ENCODE measurements around the gene NFATC2.

DNA sequence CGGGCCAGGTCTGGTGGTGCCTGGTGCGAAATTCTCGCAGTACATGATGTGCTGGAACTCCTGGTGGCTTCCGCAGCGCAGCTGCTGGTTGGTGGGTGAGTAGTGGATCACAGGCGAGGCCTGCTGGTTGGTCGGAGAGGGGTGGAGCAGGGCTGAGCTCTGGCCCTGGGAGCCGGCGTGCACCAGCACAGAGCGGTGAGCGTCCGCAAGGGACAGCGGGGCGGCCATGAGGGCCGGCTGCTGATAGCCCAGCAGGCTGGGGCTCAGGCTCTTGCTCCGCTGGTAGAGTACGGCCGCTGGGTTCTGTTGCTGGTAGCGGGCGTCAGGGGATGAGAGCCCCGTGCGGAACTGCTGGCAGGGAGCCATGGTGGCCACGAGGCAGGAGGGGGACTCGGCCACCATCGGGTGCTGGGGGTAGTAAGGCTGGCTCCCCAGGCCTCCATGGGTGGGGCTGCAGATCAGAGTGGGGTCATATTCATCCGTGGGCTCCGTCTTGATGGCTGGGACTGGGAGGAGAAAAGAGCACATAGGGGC lies 110.2 kb downstream of the NFATC2 start:
- TF ChIP-seq, protein P1, sequence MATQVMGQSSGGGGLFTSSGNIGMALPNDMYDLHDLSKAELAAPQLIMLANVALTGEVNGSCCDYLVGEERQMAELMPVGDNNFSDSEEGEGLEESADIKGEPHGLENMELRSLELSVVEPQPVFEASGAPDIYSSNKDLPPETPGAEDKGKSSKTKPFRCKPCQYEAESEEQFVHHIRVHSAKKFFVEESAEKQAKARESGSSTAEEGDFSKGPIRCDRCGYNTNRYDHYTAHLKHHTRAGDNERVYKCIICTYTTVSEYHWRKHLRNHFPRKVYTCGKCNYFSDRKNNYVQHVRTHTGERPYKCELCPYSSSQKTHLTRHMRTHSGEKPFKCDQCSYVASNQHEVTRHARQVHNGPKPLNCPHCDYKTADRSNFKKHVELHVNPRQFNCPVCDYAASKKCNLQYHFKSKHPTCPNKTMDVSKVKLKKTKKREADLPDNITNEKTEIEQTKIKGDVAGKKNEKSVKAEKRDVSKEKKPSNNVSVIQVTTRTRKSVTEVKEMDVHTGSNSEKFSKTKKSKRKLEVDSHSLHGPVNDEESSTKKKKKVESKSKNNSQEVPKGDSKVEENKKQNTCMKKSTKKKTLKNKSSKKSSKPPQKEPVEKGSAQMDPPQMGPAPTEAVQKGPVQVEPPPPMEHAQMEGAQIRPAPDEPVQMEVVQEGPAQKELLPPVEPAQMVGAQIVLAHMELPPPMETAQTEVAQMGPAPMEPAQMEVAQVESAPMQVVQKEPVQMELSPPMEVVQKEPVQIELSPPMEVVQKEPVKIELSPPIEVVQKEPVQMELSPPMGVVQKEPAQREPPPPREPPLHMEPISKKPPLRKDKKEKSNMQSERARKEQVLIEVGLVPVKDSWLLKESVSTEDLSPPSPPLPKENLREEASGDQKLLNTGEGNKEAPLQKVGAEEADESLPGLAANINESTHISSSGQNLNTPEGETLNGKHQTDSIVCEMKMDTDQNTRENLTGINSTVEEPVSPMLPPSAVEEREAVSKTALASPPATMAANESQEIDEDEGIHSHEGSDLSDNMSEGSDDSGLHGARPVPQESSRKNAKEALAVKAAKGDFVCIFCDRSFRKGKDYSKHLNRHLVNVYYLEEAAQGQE (IDR thresholded peaks at IDR 0.05; ENCODE audit: low read depth) = no peak
- TF ChIP-seq, protein P2, sequence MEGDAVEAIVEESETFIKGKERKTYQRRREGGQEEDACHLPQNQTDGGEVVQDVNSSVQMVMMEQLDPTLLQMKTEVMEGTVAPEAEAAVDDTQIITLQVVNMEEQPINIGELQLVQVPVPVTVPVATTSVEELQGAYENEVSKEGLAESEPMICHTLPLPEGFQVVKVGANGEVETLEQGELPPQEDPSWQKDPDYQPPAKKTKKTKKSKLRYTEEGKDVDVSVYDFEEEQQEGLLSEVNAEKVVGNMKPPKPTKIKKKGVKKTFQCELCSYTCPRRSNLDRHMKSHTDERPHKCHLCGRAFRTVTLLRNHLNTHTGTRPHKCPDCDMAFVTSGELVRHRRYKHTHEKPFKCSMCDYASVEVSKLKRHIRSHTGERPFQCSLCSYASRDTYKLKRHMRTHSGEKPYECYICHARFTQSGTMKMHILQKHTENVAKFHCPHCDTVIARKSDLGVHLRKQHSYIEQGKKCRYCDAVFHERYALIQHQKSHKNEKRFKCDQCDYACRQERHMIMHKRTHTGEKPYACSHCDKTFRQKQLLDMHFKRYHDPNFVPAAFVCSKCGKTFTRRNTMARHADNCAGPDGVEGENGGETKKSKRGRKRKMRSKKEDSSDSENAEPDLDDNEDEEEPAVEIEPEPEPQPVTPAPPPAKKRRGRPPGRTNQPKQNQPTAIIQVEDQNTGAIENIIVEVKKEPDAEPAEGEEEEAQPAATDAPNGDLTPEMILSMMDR (IDR thresholded peaks at IDR 0.05 in 2 of 3, conservative IDR thresholded peaks at IDR 0.05 in 1 of 3; ENCODE audit: borderline replicate concordance in 1 of 3, insufficient read depth in 1 of 3, low read depth in 2 of 3, low read length in 2 of 3) = no peak
- no peak for TF ChIP-seq POLR2AphosphoS5 (IDR thresholded peaks at IDR 0.05; ENCODE audit: low read depth, low read length)
- TF ChIP-seq ZFX (IDR thresholded peaks at IDR 0.05) = no peak
- no peak for TF ChIP-seq POLR2A (IDR thresholded peaks at IDR 0.05; ENCODE audit: borderline replicate concordance, extremely low read depth, insufficient read depth, insufficient read length)
- no peak for TF ChIP-seq CEBPB (IDR thresholded peaks at IDR 0.05; ENCODE audit: low read depth)
- TF ChIP-seq ZNF274 (IDR thresholded peaks at IDR 0.05; ENCODE audit: low read depth, low read length) = no peak
- no peak for TF ChIP-seq EZH2 (IDR thresholded peaks at IDR 0.05)
- TF ChIP-seq SP1 (IDR thresholded peaks at IDR 0.05; ENCODE audit: low read depth) = no peak
- no peak for TF ChIP-seq EZH2phosphoT487 (IDR thresholded peaks at IDR 0.05; ENCODE audit: borderline replicate concordance)
- TF ChIP-seq, protein P3, sequence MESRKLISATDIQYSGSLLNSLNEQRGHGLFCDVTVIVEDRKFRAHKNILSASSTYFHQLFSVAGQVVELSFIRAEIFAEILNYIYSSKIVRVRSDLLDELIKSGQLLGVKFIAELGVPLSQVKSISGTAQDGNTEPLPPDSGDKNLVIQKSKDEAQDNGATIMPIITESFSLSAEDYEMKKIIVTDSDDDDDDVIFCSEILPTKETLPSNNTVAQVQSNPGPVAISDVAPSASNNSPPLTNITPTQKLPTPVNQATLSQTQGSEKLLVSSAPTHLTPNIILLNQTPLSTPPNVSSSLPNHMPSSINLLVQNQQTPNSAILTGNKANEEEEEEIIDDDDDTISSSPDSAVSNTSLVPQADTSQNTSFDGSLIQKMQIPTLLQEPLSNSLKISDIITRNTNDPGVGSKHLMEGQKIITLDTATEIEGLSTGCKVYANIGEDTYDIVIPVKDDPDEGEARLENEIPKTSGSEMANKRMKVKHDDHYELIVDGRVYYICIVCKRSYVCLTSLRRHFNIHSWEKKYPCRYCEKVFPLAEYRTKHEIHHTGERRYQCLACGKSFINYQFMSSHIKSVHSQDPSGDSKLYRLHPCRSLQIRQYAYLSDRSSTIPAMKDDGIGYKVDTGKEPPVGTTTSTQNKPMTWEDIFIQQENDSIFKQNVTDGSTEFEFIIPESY (IDR thresholded peaks at IDR 0.05; ENCODE audit: extremely low read depth, insufficient replicate concordance, low read length) = no peak

Data from HCT116 (cell line).